ENCODE results near the gene TMEM223. TPM values are rescaled to one million over a fixed set of nuclear protein-coding genes. Genes with fewer than 3 reads are reported as not detected.
"Not testable (repeated sequence)": the region's sequence is repeated elsewhere in the genome, so short reads cannot be mapped to it uniquely, and the experiment has no call there.

The TMEM223 gene
- total and polyA plus RNA-seq, 2 donors, result 16.7 to 21.3 TPM

GRCh38 chr11:62753736-62754603, 37.8 kb downstream of the TMEM223 start, which contains the start of gene ZBTB3:
ZBTB3 (minus strand) TSS chr11:62754160; CDS start chr11:62753664, 496 bp downstream.
- Histone ChIP-seq H3K36me3 (ENCODE audit: insufficient read depth) (no peaks in the 10 kb centered on the region), H3K27ac (ENCODE audit: low read depth) (peak within 1 kb of the TSS; percentile 80), H3K4me3 (ENCODE audit: low read depth, low read length) (peak within 1 kb of the TSS; percentile 53), H3K4me1 (ENCODE audit: insufficient read depth) (no peaks in the 10 kb centered on the region)
- DNase-seq (ENCODE audit: extremely low spot score), result peak; percentile 98
- WGBS, result under 1% methylated on average over 47 of the region's 47 CpGs

GRCh38 chr11:62752994-62753735, 38.6 kb downstream of the TMEM223 start:
- H3K36me3 ChIP-seq (ENCODE audit: insufficient read depth), result no peaks in the 10 kb centered on the region
- no peaks in the 10 kb centered on the region for H3K4me1 ChIP-seq (ENCODE audit: insufficient read depth)
- H3K4me3 ChIP-seq (ENCODE audit: low read depth, low read length), result peak overlapping the region; percentile 53
- no peak overlapping the region for H3K27ac ChIP-seq (ENCODE audit: low read depth)
- no peak for DNase-seq (ENCODE audit: extremely low spot score)
- WGBS, result 86% methylated on average over 15 of the region's 15 CpGs

GRCh38 chr11:62752177-62752785, 39.5 kb downstream of the TMEM223 start:
- Histone ChIP-seq H3K4me3 (ENCODE audit: low read depth, low read length) (no peak overlapping the region), H3K4me1 (ENCODE audit: insufficient read depth) (no peaks in the 10 kb centered on the region), H3K27ac (ENCODE audit: low read depth) (no peak overlapping the region), H3K36me3 (ENCODE audit: insufficient read depth) (no peaks in the 10 kb centered on the region)
- 95% methylated on average over 14 of the region's 14 CpGs for WGBS
- no peak for DNase-seq (ENCODE audit: extremely low spot score)

GRCh38 chr11:62749931-62750330, 41.9 kb downstream of the TMEM223 start:
- H3K4me1 ChIP-seq (ENCODE audit: insufficient read depth); H3K36me3 ChIP-seq (ENCODE audit: insufficient read depth); H3K27ac ChIP-seq (ENCODE audit: low read depth); H3K4me3 ChIP-seq (ENCODE audit: low read depth, low read length); DNase-seq (ENCODE audit: extremely low spot score): not testable (repeated sequence)
- 92% methylated on average over 5 of the region's 5 CpGs for WGBS

- H3K4me1 ChIP-seq (ENCODE audit: insufficient read depth), result no peaks in the 10 kb centered on the region
- 81% methylated on average over 9 of the region's 9 CpGs for WGBS
- no peak overlapping the region for H3K27ac ChIP-seq (ENCODE audit: low read depth)
- H3K36me3 ChIP-seq (ENCODE audit: insufficient read depth), result no peaks in the 10 kb centered on the region
- no peak overlapping the region for H3K4me3 ChIP-seq (ENCODE audit: low read depth, low read length)
- no peak for DNase-seq (ENCODE audit: extremely low spot score)
Observed at GRCh38 chr11:62747475-62748160, 44.2 kb downstream of the TMEM223 start.

Small RNAs within 50 kb of the gene (small RNA-seq; reads per million reads assigned to genes)
- gene MIR6514 (0.38 reads per million, percentile 29 among the genes with 10 or more reads in this experiment), gene RNU6-118P (not detected)

Other genes starting within 250 kb of the TMEM223 start
Only the 30 nearest of the 31 such genes appear.
- 863 TPM for gene EEF1G, start 218.1 kb downstream of the TMEM223 start, total RNA-seq
- gene EEF1G, start 218.1 kb downstream of the TMEM223 start, polyA plus RNA-seq, result 1,468 TPM
- 5.1 TPM for gene TUT1, start 200.5 kb downstream of the TMEM223 start, total RNA-seq
- 14.3 TPM for gene TUT1, start 200.5 kb downstream of the TMEM223 start, polyA plus RNA-seq
- gene MTA2, start 190.1 kb downstream of the TMEM223 start, total RNA-seq, result 75.2 TPM
- gene MTA2, start 190.1 kb downstream of the TMEM223 start, polyA plus RNA-seq, result 52.8 TPM
- 12.9 TPM for gene EML3, start 179.2 kb downstream of the TMEM223 start, total RNA-seq
- 47.7 TPM for gene EML3, start 179.2 kb downstream of the TMEM223 start, polyA plus RNA-seq
- 1.3 TPM for gene ROM1, start 178.7 kb downstream of the TMEM223 start, total RNA-seq
- 18.9 TPM for gene ROM1, start 178.7 kb downstream of the TMEM223 start, polyA plus RNA-seq
- 9.7 TPM for gene B3GAT3, start 170.0 kb downstream of the TMEM223 start, total RNA-seq
- gene B3GAT3, start 170.0 kb downstream of the TMEM223 start, polyA plus RNA-seq, result 37.7 TPM
- 93.9 TPM for gene GANAB, start 145.4 kb downstream of the TMEM223 start, total RNA-seq
- 152 TPM for gene GANAB, start 145.4 kb downstream of the TMEM223 start, polyA plus RNA-seq
- gene INTS5, start 138.7 kb downstream of the TMEM223 start, total RNA-seq, result 7.9 TPM
- 16.6 TPM for gene INTS5, start 138.7 kb downstream of the TMEM223 start, polyA plus RNA-seq
- 10.9 TPM for gene C11orf98, start 126.8 kb downstream of the TMEM223 start, total RNA-seq
- 72.1 TPM for gene C11orf98, start 126.8 kb downstream of the TMEM223 start, polyA plus RNA-seq
- gene CSKMT, start 126.7 kb downstream of the TMEM223 start, total RNA-seq, result 5.0 TPM
- 9.5 TPM for gene CSKMT, start 126.7 kb downstream of the TMEM223 start, polyA plus RNA-seq
- 3.4 TPM for gene UQCC3, start 120.3 kb downstream of the TMEM223 start, total RNA-seq
- 13.3 TPM for gene UQCC3, start 120.3 kb downstream of the TMEM223 start, polyA plus RNA-seq
- 3.1 TPM for gene LBHD1, start 119.7 kb downstream of the TMEM223 start, total RNA-seq
- 2.8 TPM for gene LBHD1, start 119.7 kb downstream of the TMEM223 start, polyA plus RNA-seq
- 34.5 TPM for gene UBXN1, start 112.9 kb downstream of the TMEM223 start, total RNA-seq
- 206 TPM for gene UBXN1, start 112.9 kb downstream of the TMEM223 start, polyA plus RNA-seq
- gene LRRN4CL, start 102.5 kb downstream of the TMEM223 start, total RNA-seq, result 10.9 TPM
- 16.7 TPM for gene LRRN4CL, start 102.5 kb downstream of the TMEM223 start, polyA plus RNA-seq
- gene BSCL2, start 84.6 kb downstream of the TMEM223 start, total RNA-seq, result 25.6 TPM
- gene BSCL2, start 84.6 kb downstream of the TMEM223 start, polyA plus RNA-seq, result 52.6 TPM
- gene GNG3, start 84.3 kb downstream of the TMEM223 start, total RNA-seq, result 0.37 TPM
- 0.96 TPM for gene GNG3, start 84.3 kb downstream of the TMEM223 start, polyA plus RNA-seq
- gene HNRNPUL2, start 64.5 kb downstream of the TMEM223 start, total RNA-seq, result 25.9 TPM
- gene HNRNPUL2, start 64.5 kb downstream of the TMEM223 start, polyA plus RNA-seq, result 50.4 TPM
- gene TTC9C, start 63.5 kb downstream of the TMEM223 start, total RNA-seq, result 35.6 TPM
- gene TTC9C, start 63.5 kb downstream of the TMEM223 start, polyA plus RNA-seq, result 27.3 TPM
- 10.5 TPM for gene ZBTB3, start 37.8 kb downstream of the TMEM223 start, total RNA-seq
- 3.2 TPM for gene ZBTB3, start 37.8 kb downstream of the TMEM223 start, polyA plus RNA-seq
- gene POLR2G, start 30.4 kb downstream of the TMEM223 start, total RNA-seq, result 46.4 TPM
- gene POLR2G, start 30.4 kb downstream of the TMEM223 start, polyA plus RNA-seq, result 107 TPM
- 8.5 TPM for gene TAF6L, start 20.6 kb downstream of the TMEM223 start, total RNA-seq
- gene TAF6L, start 20.6 kb downstream of the TMEM223 start, polyA plus RNA-seq, result 21.9 TPM
- gene TMEM179B, start 4.6 kb downstream of the TMEM223 start, total RNA-seq, result 26.2 TPM
- 64.1 TPM for gene TMEM179B, start 4.6 kb downstream of the TMEM223 start, polyA plus RNA-seq
- 32.4 TPM for gene NXF1, start 13.4 kb upstream of the TMEM223 start, total RNA-seq
- gene NXF1, start 13.4 kb upstream of the TMEM223 start, polyA plus RNA-seq, result 103 TPM
- 30.0 TPM for gene STX5, start 40.0 kb upstream of the TMEM223 start, total RNA-seq
- 32.0 TPM for gene STX5, start 40.0 kb upstream of the TMEM223 start, polyA plus RNA-seq
- gene TEX54, start 40.8 kb upstream of the TMEM223 start, total RNA-seq, result not detected
- not detected for gene TEX54, start 40.8 kb upstream of the TMEM223 start, polyA plus RNA-seq
- gene WDR74, start 47.6 kb upstream of the TMEM223 start, total RNA-seq, result 31.1 TPM
- gene WDR74, start 47.6 kb upstream of the TMEM223 start, polyA plus RNA-seq, result 47.1 TPM
- 45.0 TPM for gene SLC3A2, start 88.9 kb upstream of the TMEM223 start, total RNA-seq
- 126 TPM for gene SLC3A2, start 88.9 kb upstream of the TMEM223 start, polyA plus RNA-seq
- gene CHRM1, start 129.4 kb upstream of the TMEM223 start, total RNA-seq, result 0.53 TPM
- gene CHRM1, start 129.4 kb upstream of the TMEM223 start, polyA plus RNA-seq, result 0.46 TPM
- not detected for gene SLC22A6, start 193.0 kb upstream of the TMEM223 start, total RNA-seq
- gene SLC22A6, start 193.0 kb upstream of the TMEM223 start, polyA plus RNA-seq, result not detected
- gene SLC22A8, start 223.8 kb upstream of the TMEM223 start, total RNA-seq, result not detected
- not detected for gene SLC22A8, start 223.8 kb upstream of the TMEM223 start, polyA plus RNA-seq